GM18502 (cell line): Measurements from ENCODE around the gene ZFP36L1.

Experiments used
- ATAC-seq: cut with Tn5 transposase; IDR thresholded peaks from one replicate; pipeline ENCODE4 v1.9.1; 2021; ENCODE audit warnings: mild to moderate bottlenecking; ENCODE audit not compliant: unreplicated experiment, poor library complexity

The ZFP36L1 gene, protein sequence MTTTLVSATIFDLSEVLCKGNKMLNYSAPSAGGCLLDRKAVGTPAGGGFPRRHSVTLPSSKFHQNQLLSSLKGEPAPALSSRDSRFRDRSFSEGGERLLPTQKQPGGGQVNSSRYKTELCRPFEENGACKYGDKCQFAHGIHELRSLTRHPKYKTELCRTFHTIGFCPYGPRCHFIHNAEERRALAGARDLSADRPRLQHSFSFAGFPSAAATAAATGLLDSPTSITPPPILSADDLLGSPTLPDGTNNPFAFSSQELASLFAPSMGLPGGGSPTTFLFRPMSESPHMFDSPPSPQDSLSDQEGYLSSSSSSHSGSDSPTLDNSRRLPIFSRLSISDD

DNA sequence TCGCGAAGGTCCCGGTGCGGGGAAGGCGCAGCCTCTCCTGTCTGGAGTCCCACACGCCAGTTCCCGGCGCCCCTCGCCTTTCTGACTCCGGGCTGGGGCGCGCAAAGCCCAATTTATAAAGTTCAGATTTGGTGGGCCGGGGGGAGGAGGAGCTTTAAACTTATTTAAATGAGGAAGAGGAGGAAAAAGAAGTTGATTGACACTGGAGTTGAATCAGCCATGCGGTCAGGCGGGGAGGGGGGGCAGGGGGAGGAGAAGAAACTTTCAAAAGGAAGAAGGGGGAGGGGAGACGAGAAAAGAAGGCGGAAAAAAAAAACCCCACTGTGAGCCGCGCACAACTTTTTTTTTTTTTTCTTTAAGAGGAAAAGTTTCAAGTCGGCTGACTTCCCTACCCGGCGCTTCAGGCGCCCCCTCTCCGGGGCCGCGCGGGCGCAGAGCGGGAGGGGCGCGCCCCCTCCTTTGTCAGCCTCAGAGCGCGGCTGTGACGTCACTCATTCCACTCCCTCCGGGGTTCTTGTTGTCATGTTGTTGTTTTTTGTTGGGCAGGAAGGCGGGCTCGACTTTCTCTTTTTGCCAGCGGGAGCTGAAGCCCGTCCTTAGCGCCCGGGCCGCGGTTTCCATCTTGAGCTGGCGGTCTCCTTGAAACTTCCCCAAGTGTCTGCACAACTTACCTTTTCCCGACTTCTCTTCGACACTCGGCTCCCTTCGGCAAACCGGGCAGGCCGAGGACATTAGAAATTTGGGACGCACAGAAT, at the start of gene ZFP36L1:
Gene ZFP36L1, minus strand, starts transcription at position 89 of the 755 bp plus-strand sequence. CDS start 129 bp downstream, outside the sequence.
- ATAC-seq: peak; percentile 38

DNA sequence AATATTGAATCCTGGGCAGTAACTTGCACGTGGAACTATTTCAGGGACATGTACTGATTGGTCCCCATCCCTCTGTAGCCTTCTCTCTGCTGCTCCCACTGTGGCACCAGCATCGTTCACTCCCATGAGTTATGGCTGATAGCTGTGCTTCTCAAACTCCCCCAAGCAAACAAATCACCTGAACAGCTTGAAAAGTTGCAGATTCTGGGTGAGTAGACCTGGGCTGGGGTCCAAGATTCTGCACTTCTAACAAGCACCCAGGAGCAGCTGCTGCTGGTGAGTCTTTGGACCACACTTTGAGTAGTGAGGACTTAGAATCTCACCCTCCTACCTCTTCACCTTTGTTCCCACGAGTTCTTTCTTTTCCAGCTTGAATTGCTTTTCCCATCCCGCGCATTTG, 49.4 kb upstream of the ZFP36L1 start:
- ATAC-seq: no peak

DNA sequence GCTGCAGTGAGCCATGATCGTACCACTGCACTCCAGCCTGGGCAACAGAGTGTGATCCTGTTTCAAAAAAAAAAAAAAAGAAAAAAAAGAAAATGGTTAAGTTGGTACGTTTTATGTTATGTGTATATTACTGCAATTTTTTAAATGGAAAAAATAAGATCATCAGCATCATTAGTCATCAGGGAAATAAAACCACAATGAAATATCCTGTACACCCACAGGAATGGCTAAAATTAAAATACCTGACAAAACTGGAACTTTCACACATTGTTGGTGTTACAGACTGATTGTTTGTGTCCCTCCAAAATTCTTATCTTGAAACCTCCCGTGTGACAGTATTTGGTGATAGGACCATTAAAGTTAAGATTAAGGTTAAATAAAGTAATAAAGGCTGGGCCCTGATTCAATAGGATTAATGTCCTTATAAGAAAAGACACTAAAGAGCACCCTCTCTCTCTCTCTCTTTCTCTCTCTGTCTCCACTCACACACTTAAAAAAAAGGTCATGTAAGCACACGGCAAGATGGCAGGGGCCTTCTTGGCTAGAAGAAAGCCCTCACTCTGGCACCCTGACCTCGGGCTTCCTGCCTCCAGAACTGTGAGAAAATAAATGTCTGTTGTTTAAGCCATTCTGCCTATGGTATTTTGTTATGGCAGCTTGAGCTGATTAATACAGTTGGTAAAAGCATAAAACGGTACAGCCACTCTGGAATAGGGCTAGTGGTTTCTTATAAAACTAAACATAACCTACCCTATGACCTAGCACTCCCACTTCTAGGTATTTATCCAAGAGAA, 48.3 kb upstream of the ZFP36L1 start:
- no peak for ATAC-seq

DNA sequence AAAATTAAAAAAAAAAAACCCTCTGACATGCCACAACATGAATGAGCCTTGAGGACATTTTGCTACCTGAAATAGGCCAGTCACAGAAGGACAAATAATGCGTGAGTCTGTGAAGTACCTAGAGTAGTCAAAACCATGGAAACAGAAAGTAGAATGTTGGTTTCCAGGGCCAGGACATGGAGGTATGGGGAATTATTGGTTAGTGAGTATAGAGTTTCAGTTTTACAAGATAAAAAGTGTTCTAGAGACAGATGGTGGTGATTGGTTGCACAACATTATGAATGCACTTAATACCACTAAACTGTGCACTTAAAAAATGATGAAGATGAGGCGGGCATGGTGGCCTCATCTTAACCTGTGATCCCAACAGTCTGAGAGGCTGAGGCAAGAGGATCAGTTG, 47.6 kb upstream of the ZFP36L1 start:
- no peak for ATAC-seq

DNA sequence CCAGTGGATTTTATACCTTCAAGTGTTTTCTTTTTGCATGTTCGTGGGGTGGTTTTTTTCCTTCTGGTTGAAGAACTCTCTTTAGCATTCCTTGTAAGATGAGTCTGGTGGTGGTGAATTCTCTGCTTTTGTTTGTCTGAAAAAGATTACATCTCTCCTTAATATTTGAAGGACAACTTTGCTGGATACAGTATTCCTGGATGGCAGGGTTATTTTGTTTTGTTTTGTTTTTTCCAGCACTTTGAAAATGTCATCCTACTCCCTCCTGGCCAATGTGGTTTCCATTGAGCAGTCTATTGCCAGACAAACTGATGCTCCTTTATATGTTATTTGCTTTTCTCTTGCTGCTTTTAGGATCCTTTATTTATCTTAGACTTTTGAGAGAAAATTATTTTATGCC, 43.2 kb upstream of the ZFP36L1 start:
- no peak for ATAC-seq

DNA sequence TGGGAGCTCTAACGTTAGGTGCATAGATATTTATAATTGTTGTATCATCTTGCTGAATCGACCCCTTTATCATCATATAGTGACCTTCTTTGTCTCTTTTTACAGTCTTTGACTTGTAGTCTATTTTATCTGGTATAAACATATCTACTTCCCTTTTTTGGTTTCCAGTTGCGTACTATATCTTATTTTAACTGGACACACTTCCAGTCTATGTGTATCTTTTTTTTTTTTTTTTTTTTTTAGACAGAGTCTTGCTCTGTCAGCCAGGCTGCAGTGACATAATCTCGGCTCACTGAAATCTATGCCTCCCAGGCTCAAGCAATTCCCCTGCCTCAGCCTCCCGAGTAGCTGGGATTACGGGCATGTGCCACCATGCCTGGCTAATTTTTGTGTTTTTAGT, 41.9 kb upstream of the ZFP36L1 start:
- no peak for ATAC-seq

DNA sequence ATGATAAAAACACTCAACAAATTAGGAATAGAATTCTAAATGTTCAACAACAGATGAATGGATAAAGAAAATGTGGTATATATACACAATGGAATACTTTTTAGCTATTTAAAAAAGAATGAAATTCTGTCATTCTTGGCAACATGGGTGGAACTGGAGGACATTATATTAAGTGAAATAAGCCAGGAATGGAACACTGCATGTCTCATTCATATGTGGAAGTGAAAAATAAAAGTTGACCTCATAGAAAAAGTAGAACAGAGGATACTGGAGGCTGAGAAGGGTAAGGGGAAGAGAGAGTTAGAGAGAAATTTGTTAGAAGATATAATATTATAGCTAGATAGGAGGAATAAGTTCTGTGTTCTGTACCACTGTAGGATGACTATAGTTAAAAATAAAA, 35.8 kb upstream of the ZFP36L1 start:
- no peak for ATAC-seq

DNA sequence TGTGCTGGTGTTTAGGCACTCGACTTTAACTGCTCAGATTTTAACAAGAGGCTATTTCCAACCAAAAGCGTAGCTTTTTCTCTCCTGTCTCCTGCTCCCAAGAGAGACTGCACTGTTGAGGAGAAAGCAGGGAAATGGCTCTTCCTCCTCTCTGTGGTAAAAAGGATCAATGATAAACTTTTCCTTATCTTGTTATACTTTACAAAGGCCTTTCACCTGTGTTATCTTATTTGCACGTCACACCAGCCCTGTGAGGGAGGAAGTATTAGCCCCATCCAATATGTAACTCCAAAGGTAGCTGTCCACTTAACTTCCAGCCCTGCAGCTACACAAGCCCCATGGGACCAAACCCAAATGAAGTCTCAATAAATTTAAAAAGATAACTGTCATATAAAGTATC, 32.9 kb upstream of the ZFP36L1 start:
- no peak for ATAC-seq

DNA sequence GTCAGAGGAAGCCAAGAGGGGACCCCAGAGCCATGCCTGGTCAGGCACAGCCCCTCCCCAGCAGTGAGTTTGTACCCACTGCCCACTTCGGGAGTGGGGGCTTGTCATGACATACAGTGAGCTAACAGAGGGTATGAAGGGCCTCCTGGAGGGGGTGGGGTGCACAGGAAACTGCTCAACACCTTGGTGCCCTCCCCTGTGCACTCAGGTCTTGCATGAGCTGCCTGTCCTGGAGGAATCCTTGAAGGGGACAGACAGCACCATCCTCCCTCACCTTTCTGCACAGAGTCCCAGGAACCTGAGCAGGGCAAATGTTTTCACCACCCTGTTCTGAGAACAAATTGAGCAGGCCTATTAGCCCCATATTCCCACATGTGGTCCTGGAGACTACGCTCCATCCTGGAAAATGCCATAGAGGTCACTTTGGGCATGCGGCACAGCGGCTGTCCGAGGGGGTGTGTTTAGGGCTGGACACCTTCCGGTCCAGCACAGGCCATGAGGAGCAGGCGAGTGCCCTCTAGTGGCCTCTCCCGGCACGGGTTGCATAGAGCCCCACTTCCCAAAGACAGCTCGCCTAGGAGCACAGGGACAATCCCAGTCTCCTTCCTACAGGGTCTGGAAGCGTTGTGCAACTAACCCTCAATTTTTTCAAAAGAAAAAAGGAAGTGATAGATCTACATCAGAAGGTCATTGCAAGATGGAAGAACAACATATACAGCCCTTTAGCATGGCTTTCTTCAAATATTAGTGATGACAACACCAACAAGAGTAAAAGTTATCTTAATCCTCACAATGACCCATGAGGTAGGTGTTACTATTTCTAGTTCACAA, 31.9 kb upstream of the ZFP36L1 start:
- no peak for ATAC-seq

DNA sequence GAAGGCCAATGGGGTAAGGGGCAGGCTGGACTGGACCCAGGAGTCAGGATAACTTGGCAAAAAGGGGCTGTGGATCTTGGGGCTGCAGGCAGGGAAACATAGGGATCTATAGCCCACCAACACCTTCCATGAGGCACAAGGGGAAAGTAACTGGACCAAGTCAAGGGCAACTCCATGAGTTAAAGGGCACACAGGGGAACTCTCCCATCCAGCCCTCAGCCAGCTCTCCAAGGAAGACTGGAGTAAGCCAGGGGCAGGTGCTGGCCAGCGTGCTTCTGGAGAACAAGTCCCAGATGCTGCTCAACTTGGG, 31.3 kb upstream of the ZFP36L1 start:
- ATAC-seq: no peak

DNA sequence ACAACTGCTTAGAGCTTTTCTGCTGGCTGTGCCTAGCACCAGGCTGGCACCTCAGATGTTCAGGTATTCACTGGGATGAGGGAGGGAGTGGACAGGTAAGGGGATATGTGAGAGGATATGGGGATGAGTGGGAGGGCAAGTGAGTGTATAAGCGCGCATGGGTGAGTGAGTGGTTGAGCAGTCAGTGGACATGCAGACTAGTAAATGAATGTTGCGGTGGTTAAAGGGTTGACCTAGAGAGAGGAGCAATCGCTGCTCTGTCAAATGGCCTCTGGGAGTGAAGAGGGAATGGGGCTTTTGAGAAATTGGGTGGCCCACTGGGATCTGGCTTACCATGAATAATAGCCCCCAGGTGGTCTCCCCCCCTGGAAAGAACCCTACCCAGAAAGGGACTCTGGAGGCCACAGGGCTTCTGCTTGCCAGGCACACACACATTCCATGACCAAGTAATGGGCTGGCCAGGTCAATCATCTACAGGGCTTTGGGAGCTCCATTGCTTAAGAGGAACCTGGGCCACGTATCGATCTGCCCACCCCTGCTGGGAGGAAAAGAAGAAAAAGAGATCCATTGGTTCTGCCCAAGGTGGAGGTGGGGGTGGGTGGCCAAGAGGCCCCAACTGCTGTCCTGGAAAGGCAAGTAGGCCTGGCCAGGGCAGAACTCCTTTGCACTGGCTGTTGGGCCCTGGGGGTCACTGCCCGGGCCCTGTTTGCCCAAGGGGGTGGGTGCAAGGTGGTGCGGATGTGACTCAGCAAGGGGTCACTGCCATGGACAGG, 30.8 kb upstream of the ZFP36L1 start:
- ATAC-seq: no peak

DNA sequence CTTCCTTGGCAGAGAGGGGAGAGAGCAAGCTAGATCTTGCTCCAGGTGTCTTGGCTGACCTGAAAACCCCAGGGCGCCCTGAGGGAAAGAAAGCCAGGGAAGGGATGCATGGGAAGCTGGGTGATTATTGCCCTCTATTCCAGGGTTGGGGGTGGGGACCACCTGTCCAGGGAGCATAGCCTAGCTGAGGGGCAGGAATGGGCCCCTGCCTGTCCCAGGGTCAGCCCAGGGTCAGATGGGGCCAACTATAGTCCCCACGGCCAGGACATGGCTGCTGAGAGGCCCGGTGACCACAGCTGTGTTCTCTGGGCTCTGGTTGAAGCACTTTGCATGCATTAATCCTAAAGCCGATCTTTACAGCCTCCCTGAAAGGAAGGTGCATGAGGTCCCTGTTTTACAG, 30.1 kb upstream of the ZFP36L1 start:
- no peak for ATAC-seq

DNA sequence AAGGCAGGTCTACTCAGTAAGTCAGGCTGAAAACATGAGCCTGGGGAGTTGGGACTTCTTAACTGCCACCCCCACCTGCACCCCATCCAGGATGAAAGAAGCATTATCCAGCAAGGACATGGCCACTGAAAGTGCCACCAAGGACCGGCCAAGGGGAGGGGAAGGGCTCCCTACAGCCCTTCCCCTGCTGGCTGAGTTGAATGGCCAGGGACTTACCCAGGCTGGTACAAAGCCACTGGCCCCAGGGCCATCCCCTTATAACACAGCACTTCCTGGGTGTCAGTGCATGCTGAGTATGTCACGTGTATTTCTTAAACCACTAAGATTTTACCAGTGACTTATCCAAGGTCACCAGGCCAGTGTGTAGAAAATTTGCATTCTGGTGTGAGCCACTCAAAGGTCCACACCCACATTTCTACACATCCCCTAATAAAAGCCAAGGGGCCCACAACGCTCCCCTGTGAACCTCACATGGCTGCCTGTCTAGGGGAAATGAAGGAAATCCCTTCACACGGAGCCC, 29.3 kb upstream of the ZFP36L1 start:
- ATAC-seq: peak; percentile 59

DNA sequence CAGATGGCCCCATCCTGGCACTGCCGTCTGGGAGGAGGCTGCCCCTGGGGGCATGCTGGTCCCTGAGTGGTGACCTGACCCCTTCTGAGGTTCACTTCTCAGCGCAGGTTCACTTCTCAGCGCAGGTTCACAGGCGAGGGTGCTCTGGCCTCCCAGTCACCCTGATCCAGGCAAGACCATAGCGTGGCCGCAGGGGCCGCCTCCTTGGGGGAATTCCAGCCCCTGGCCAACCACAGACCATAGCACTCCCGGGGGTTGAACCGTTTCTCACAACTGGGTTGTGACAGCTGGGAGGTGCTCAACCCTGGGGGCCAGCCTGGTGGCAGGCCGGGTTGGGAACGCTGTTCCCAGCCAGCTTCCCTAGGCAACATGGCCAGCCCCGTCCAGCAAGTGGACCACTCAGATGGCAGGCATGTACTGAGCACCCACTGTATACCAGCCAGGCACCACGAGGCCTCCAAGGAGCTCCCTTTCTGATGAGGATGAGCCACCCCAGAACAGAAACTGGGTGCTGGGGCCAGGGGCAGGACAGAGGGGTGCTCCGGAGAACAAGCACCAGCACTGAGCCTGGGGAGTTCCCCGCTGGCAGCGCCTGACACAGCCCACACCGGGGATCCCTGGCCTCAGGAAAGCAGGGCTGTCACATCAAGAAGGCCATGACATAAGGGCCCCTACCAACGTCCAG, 28.3 kb upstream of the ZFP36L1 start:
- ATAC-seq: peak; percentile 38

DNA sequence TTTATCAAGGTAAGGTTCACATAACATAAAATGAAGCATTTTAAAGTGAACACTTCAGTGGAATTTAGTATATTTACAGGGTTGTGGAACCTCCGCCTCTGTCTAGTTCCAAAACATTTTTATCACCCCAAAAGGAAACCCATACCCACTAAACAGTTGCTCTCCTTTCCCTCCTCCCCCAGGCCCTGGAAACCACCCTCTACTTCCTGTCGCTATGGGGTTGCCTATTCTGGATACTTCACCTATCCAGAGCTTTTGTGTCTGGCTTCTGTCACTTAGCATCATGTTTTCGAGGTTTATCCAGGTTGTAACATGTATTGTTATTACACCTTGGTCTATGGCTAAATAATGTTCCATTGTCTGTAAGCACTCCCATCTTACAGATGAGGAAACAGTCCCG, 27.7 kb upstream of the ZFP36L1 start:
- no peak for ATAC-seq

DNA sequence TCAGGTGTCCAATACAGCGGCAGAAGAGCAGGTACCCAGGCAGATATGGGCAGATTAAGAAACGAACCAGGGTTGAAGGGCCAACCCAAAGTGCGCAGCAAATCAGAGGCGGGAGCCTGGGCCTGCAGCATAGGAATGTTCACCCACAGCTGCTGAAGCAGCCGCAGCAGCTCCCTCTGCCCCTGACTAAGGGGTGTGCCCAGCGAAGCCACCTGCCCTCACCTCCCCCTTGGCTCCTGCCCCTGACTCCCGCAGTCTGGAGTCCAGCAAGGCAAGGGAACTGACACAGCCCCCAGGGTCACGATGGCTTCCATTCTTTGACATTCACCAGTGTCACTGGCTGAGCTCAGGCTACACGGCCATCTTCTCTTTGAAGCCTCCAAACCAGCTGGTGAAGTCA, 27.3 kb upstream of the ZFP36L1 start:
- ATAC-seq: no peak

DNA sequence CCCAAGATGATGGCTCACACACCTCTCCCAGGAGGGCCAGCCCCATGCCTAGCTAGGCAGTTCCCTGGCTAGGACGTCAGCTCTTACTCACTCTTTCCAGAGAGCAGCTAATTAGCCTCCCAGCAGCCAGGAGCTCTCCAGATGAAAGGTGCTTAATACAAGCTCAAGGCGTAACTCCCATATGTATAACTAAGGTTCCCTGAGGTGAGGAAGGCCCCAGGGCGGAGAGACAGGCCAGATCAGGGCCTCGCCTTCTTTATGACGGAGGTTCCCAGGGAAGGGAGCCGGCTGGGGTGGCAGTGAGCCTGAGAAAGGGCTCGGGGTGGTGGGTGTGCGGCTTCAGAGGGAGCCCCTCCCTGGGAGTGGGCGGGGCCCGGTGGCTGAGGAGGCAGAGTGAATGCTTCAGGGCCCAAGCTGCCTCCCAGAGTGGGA, 26.4 kb upstream of the ZFP36L1 start:
- no peak for ATAC-seq

DNA sequence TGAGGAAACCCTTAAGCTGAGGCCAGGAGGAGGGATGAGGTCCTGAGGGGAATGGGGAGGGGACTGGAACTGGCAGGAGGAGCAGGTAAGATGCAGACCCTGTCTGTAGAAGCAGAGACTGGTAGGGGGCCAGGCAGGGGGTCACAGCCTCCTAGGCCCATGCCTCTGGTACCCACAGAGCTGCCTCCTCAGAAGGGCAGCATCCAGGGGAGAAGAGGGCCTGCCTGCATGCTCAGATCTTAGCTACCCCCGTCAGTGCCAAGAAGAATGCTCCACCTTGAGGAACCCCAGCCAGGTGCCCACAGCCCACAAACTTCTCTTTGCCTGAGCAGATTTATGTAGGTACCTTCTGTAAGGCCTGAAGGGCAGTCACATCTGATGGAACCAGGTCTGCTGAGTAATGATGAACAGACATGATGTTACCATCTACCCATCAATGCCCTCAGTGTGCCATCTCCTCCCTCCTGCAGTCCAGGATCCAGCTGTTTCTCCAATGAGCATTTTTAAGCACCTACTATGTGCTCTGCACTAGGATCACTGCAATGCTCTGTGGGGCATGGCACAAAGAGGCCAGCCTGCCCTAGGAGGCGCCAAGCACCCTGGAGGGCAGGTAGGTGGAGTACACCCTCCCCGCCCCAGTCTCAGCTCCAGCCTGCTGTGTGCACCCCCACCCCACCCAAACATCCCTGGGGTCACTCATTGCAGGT, 24.8 kb upstream of the ZFP36L1 start:
- no peak for ATAC-seq
